K562 (cell line): ENCODE data around the gene CNTN3. TPM values are rescaled to one million over a fixed set of nuclear protein-coding genes. Genes with fewer than 3 reads are reported as not detected.

Experiments used
- ATAC-seq: fragments of 200-7000 bp; cut with Tn5 transposase; 3 replicates; pipeline ENCODE4 v1.9.1; 2020; ENCODE audit warnings: moderate library complexity
- BruUV-seq: library from RNA; stranded (reverse); fragments of 400-500 nt; replicated peaks from 2 replicates; lab custom pipeline; 2021; lab: Mats Ljungman, UMichigan
- CTCF ChIA-PET: fragments of 300-600 bp; formaldehyde crosslinking; extraction: SDS; loops from one replicate; lab custom pipeline; 2021; ENCODE audit warnings: low intra/inter-chr PET ratio; lab: Yijun Ruan, JAX
- POLR2A ChIA-PET: fragments of 300-600, 350-650 bp; sonication (Branson Sonifier 250); formaldehyde crosslinking; extraction: SDS; loops from one replicate; lab custom pipeline; 2021; ENCODE audit warnings: antibody characterized with exemption, inconsistent platforms; lab: Yijun Ruan, JAX
- DNase-seq, 4 experiments: peaks; one replicate each; pipeline versions ENCODE4 v3.0.0 to v3.0.0-alpha.2; 2011 to 2018; ENCODE audit warnings: low spot score in 3 of 4, mixed read lengths in 3 of 4; ENCODE audit errors: extremely low read depth in 1 of 4
- FAIRE-seq: peaks from 2 replicates; lab custom pipeline; 2011; peaks lifted over from hg19 to GRCh38; lab: Jason Lieb, UNC
- H2AFZ ChIP-seq: 2 replicates; pipeline ENCODE4 v1.6.0; 2011; ENCODE audit warnings: low read depth, low read length, control low read depth, inconsistent platforms
- H3K27ac ChIP-seq: fragments of 200-600 bp; 3 replicates; pipeline ENCODE4 v1.8.0; 2011; ENCODE audit warnings: low read depth, mild to moderate bottlenecking, control low read depth, inconsistent platforms, low read length, moderate library complexity, mixed read lengths; ENCODE audit errors: extremely low read depth
- H3K27me3 ChIP-seq, 2 experiments: fragments of 300-600 bp in 1 of 2; 2 replicates in 1 of 2; 3 replicates in 1 of 2; pipeline versions ENCODE4 v1.6.0 to v1.8.0; 2011; ENCODE audit warnings: inconsistent platforms in 2 of 2, low read length in 2 of 2, mild to moderate bottlenecking in 1 of 2, mixed read lengths in 1 of 2, moderate library complexity in 1 of 2; ENCODE audit not compliant: control insufficient read depth in 2 of 2, insufficient read depth in 2 of 2
- H3K36me3 ChIP-seq: fragments of 300-600 bp; 3 replicates; pipeline ENCODE4 v1.8.0; 2011; ENCODE audit warnings: mild to moderate bottlenecking, low read length, inconsistent platforms; ENCODE audit not compliant: control insufficient read depth, insufficient read depth
- H3K4me1 ChIP-seq, 2 experiments: fragments of 200-600 bp in 1 of 2; replicated peaks in 1 of 2; 2 replicates in 1 of 2; 3 replicates in 1 of 2; pipeline versions ENCODE4 v1.5.1 to v1.8.0; 2011; ENCODE audit warnings: inconsistent platforms in 2 of 2, low read length in 2 of 2, mild to moderate bottlenecking in 1 of 2, mixed read lengths in 1 of 2, moderate library complexity in 1 of 2; ENCODE audit not compliant: control insufficient read depth in 2 of 2, insufficient read depth in 2 of 2
- H3K4me2 ChIP-seq: 2 replicates; pipeline ENCODE4 v1.6.1; 2011; ENCODE audit warnings: low read length, control low read depth, inconsistent platforms, mixed read lengths; ENCODE audit not compliant: insufficient read depth
- H3K4me3 ChIP-seq: fragments of 200-600 bp; sonication (generic), shearing (Covaris generic); 2 replicates; pipeline ENCODE4 v1.5.1; 2016; ENCODE audit warnings: control low read depth, inconsistent platforms
- H3K79me2 ChIP-seq: fragments of 200-600 bp; 3 replicates; pipeline ENCODE4 v1.8.0; 2011; ENCODE audit warnings: low read length, inconsistent platforms; ENCODE audit not compliant: control insufficient read depth, insufficient read depth
- H3K9ac ChIP-seq, 2 experiments: 2 replicates each; pipeline versions ENCODE4 v1.6.0 to v1.6.1; 2011; ENCODE audit warnings: low read depth in 2 of 2, low read length in 2 of 2, control low read depth in 1 of 2, inconsistent platforms in 1 of 2, mild to moderate bottlenecking in 1 of 2, mixed read lengths in 1 of 2; ENCODE audit not compliant: insufficient read depth in 1 of 2
- H3K9me1 ChIP-seq: one replicate; pipeline ENCODE4 v1.6.0; 2011; ENCODE audit warnings: inconsistent platforms, mild to moderate bottlenecking, low read length, moderate library complexity; ENCODE audit not compliant: control insufficient read depth, insufficient read depth
- H3K9me3 ChIP-seq: replicated peaks from 2 replicates; pipeline ENCODE4 v1.5.1; 2011; ENCODE audit warnings: low read depth, low read length, inconsistent platforms; ENCODE audit not compliant: control insufficient read depth, insufficient read depth
- H4K20me1 ChIP-seq: replicated peaks from 2 replicates; pipeline ENCODE4 v1.6.1; 2011; ENCODE audit warnings: low read length, inconsistent platforms, mixed read lengths; ENCODE audit not compliant: control insufficient read depth, insufficient read depth
- BHLHE40 ChIP-seq: IDR thresholded peaks from 2 replicates; pipeline ENCODE4 v1.6.1; 2011; ENCODE audit warnings: low read length, improper control_type of control experiment
- EGR1 ChIP-seq: fragments of 450-650 bp; conservative IDR thresholded peaks from 2 replicates; pipeline ENCODE4 v1.6.1; 2017; ENCODE audit warnings: mild to moderate bottlenecking
- GATAD2A ChIP-seq: fragments of 450-650 bp; IDR thresholded peaks from 2 replicates; pipeline ENCODE4 v1.6.1; 2017
- JUND ChIP-seq, 2 experiments: IDR thresholded peaks; 2 replicates in 1 of 2; 3 replicates in 1 of 2; pipeline ENCODE4 v1.6.1; 2011; ENCODE audit warnings: borderline replicate concordance in 2 of 2, low read depth in 2 of 2, low read length in 2 of 2, improper control_type of control experiment in 1 of 2, missing biosample characterization in 1 of 2, missing genetic modification characterization in 1 of 2, missing genetic modification reagents in 1 of 2
- MEF2A ChIP-seq: IDR thresholded peaks from 2 replicates; pipeline ENCODE4 v1.6.1; 2011; ENCODE audit warnings: low read depth, mild to moderate bottlenecking, low read length, moderate library complexity; ENCODE audit not compliant: control insufficient read depth
- MTA2 ChIP-seq: fragments of 450-650 bp; IDR thresholded peaks from 2 replicates; pipeline ENCODE4 v1.6.1; 2016; ENCODE audit warnings: low read depth
- MYBL2 ChIP-seq, 2 experiments: fragments of 450-650 bp in 1 of 2; sonication (generic) in 1 of 2; formaldehyde crosslinking in 1 of 2; IDR thresholded peaks; 2 replicates each; pipeline versions ENCODE4 v1.6.1 to v1.8.1; 2017 to 2022; ENCODE audit warnings: borderline replicate concordance in 1 of 2, inconsistent platforms in 1 of 2, low read depth in 1 of 2, mild to moderate bottlenecking in 1 of 2, missing genetic modification reagents in 1 of 2, moderate library complexity in 1 of 2
- NRF1 ChIP-seq, 2 experiments: fragments of 450-650 bp; IDR thresholded peaks in 1 of 2; conservative IDR thresholded peaks in 1 of 2; 2 replicates each; pipeline ENCODE4 v1.6.1; 2014; ENCODE audit warnings: mild to moderate bottlenecking in 2 of 2
- SIN3B ChIP-seq: fragments of 450-650 bp; IDR thresholded peaks from 2 replicates; pipeline ENCODE4 v1.6.1; 2017; ENCODE audit warnings: low read depth, mild to moderate bottlenecking, moderate library complexity
- U2AF2 ChIP-seq: fragments of 200-400 bp; formaldehyde crosslinking; optimal IDR thresholded peaks from 2 replicates; pipeline ENCODE3; 2017; ENCODE audit warnings: low read depth, mild to moderate bottlenecking, low read length
- ZEB2 ChIP-seq: fragments of 450-650 bp; IDR thresholded peaks from 2 replicates; pipeline ENCODE4 v1.6.1; 2016
- ZNF766 ChIP-seq: fragments of 200-800 bp; sonication (Bioruptor generic); conservative IDR thresholded peaks from 2 replicates; pipeline ENCODE4 v1.6.1; 2016; ENCODE audit warnings: missing genetic modification characterization, missing compliant biosample characterization
- WGBS: fragments of 100-300 bp; shearing (Covaris generic); methylation state at CpG from one replicate; pipeline ENCODE4 v1.1.6; 2016; ENCODE audit warnings: low coverage, mixed read lengths; ENCODE audit not compliant: insufficient coverage; ENCODE audit errors: missing lambda C conversion rate; 5-methylcytosine and 5-hydroxymethylcytosine counted together
- in situ Hi-C: fragments of 300-500 bp; cut with MboI; formaldehyde crosslinking; loops from 4 replicates; pipeline ENCODE4 v1.15.0; 2018; ENCODE audit warnings: inconsistent platforms, mixed read lengths
- intact Hi-C: fragments of 100-400 bp; cut with micrococcal nuclease; formaldehyde crosslinking; loops from 2 replicates; pipeline ENCODE4 v1.14.2; 2022
- polyA plus RNA-seq, 8 experiments: library from polyadenylated mRNA; depleted of rRNA in 4 of 8; stranded (reverse) in 5 of 8; unstranded in 3 of 8; fragments of >200 nt; fragmentation: Nextera tagmentation in 2 of 8; fragmentation: Illumina TruSeq in 1 of 8; extraction: Ambion mirVana in 2 of 8; extraction: Trizol in 1 of 8; gene quantifications; 2 replicates each; pipeline versions ENCODE4 v1.2.1 to v1.2.3, GENCODE V29; 2011 to 2014; ENCODE audit warnings: inconsistent platforms in 1 of 8, missing spikeins in 1 of 8
- total RNA-seq, 7 experiments: library from RNA; depleted of rRNA in 6 of 7; stranded (reverse); fragments of >200 nt in 6 of 7; fragmentation: Illumina TruSeq in 2 of 7; extraction: Trizol in 2 of 7; gene quantifications; 2 replicates each; pipeline versions ENCODE4 v1.2.1 to v1.2.3, GENCODE V29; 2011 to 2021; ENCODE audit warnings: low replicate concordance in 1 of 7
- TF ChIP-seq, protein P1 (sequence below): sonication (generic); formaldehyde crosslinking; IDR thresholded peaks from 2 replicates; pipeline ENCODE4 v1.8.1; 2023; ENCODE audit warnings: mild to moderate bottlenecking, missing genetic modification reagents
- TF ChIP-seq, protein P2 (sequence below): fragments of 450-650 bp; formaldehyde crosslinking; IDR thresholded peaks from 2 replicates; pipeline ENCODE4 v1.4.0; 2020; ENCODE audit warnings: mild to moderate bottlenecking, moderate library complexity
- TF ChIP-seq, protein P3 (sequence below): fragments of 150-350 bp; IDR thresholded peaks from 2 replicates; pipeline ENCODE4 v1.6.1; 2014; ENCODE audit warnings: low read depth, mild to moderate bottlenecking, low read length, borderline replicate concordance

CNTN3 gene
- total and polyA plus RNA-seq, 9 of the 15 experiments (the other 6 are each of a cell fraction or from before 2014, with no cell fraction given), result 0.01 to 0.07 (median 0.03) TPM; not detected in 3

DNA sequence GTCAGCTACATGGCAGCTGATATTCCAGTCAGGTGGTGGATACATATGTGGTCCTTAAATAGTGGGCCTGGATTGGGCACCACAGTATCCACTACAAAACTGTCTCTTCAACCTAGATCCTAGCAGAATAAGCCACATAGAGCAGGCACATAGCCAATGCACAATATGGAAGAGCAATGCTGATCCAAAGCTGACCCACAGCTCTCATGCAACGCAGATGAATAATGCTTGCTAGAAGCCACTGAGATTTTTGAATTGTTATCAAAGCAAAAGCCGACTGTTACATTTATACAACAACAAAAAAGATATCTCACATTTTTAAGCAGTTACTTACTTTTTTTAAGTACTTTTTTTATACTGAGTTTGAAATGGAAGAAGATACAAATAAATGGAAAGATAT, 11.2 kb downstream of the CNTN3 start (continued):
- TF ChIP-seq, protein P1, sequence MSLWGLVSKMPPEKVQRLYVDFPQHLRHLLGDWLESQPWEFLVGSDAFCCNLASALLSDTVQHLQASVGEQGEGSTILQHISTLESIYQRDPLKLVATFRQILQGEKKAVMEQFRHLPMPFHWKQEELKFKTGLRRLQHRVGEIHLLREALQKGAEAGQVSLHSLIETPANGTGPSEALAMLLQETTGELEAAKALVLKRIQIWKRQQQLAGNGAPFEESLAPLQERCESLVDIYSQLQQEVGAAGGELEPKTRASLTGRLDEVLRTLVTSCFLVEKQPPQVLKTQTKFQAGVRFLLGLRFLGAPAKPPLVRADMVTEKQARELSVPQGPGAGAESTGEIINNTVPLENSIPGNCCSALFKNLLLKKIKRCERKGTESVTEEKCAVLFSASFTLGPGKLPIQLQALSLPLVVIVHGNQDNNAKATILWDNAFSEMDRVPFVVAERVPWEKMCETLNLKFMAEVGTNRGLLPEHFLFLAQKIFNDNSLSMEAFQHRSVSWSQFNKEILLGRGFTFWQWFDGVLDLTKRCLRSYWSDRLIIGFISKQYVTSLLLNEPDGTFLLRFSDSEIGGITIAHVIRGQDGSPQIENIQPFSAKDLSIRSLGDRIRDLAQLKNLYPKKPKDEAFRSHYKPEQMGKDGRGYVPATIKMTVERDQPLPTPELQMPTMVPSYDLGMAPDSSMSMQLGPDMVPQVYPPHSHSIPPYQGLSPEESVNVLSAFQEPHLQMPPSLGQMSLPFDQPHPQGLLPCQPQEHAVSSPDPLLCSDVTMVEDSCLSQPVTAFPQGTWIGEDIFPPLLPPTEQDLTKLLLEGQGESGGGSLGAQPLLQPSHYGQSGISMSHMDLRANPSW (CRISPR knock-in tag), result no peak
- TF ChIP-seq U2AF2, result no peak
- no peak for TF ChIP-seq NRF1 (conservative IDR thresholded peaks at IDR 0.05 in 1 of 2, IDR thresholded peaks at IDR 0.05 in 1 of 2)
- TF ChIP-seq MTA2, result no peak
- no peak for TF ChIP-seq SIN3B
- no peak for TF ChIP-seq ZNF766 (CRISPR knock-in tag)
- TF ChIP-seq, all 486 proteins: peak for 0

DNA sequence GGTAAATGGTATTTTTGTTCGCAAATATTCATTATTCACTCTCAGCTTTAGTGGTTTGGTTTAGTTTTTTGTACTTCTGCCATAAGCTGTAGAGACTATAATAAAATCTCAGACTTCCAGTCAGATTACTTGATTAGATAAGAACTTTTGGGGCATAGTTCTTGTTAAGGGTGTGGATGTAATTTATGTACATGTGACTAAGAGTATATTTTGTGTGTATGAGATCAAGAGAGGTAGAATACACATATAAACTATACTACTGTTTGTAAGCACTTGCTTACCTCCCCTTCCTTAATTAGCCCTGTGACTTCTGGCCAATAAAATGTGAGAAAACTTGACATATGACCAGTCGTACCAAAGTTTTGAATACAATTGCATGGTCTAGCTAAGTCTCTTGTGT, 12.0 kb downstream of the CNTN3 start:
- no peak for DNase-seq
- CTCF ChIA-PET, result no interaction called here
- TF ChIP-seq MEF2A, result no peak
- TF ChIP-seq, protein P2, sequence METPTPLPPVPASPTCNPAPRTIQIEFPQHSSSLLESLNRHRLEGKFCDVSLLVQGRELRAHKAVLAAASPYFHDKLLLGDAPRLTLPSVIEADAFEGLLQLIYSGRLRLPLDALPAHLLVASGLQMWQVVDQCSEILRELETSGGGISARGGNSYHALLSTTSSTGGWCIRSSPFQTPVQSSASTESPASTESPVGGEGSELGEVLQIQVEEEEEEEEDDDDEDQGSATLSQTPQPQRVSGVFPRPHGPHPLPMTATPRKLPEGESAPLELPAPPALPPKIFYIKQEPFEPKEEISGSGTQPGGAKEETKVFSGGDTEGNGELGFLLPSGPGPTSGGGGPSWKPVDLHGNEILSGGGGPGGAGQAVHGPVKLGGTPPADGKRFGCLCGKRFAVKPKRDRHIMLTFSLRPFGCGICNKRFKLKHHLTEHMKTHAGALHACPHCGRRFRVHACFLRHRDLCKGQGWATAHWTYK (CRISPR knock-in tag), result no peak
- no peak for TF ChIP-seq BHLHE40
- TF ChIP-seq ZEB2, result no peak
- TF ChIP-seq, protein P3, sequence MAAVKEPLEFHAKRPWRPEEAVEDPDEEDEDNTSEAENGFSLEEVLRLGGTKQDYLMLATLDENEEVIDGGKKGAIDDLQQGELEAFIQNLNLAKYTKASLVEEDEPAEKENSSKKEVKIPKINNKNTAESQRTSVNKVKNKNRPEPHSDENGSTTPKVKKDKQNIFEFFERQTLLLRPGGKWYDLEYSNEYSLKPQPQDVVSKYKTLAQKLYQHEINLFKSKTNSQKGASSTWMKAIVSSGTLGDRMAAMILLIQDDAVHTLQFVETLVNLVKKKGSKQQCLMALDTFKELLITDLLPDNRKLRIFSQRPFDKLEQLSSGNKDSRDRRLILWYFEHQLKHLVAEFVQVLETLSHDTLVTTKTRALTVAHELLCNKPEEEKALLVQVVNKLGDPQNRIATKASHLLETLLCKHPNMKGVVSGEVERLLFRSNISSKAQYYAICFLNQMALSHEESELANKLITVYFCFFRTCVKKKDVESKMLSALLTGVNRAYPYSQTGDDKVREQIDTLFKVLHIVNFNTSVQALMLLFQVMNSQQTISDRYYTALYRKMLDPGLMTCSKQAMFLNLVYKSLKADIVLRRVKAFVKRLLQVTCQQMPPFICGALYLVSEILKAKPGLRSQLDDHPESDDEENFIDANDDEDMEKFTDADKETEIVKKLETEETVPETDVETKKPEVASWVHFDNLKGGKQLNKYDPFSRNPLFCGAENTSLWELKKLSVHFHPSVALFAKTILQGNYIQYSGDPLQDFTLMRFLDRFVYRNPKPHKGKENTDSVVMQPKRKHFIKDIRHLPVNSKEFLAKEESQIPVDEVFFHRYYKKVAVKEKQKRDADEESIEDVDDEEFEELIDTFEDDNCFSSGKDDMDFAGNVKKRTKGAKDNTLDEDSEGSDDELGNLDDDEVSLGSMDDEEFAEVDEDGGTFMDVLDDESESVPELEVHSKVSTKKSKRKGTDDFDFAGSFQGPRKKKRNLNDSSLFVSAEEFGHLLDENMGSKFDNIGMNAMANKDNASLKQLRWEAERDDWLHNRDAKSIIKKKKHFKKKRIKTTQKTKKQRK, result no peak
- TF ChIP-seq JUND (IDR thresholded peaks at IDR 0.05; ENCODE audit: borderline replicate concordance, low read depth, low read length), result no peak
- TF ChIP-seq JUND (tag; IDR thresholded peaks at IDR 0.05; ENCODE audit: borderline replicate concordance, low read depth, low read length), result no peak
- TF ChIP-seq MYBL2 (IDR thresholded peaks at IDR 0.05; ENCODE audit: low read depth), result no peak
- no peak for TF ChIP-seq MYBL2 (CRISPR knock-in tag; IDR thresholded peaks at IDR 0.05; ENCODE audit: borderline replicate concordance)
- no peak for TF ChIP-seq SIN3B
- no peak for TF ChIP-seq GATAD2A
- TF ChIP-seq EGR1, result no peak

More for the DNA sequence above, 12.0 kb downstream of the CNTN3 start:
- H3K36me3 ChIP-seq, result no peaks in the 10 kb centered on the region
- no peak overlapping the region for H3K4me3 ChIP-seq
- 7% methylated on average over 2 of the region's 2 CpGs for WGBS
- POLR2A ChIA-PET, result no interaction called here
- H4K20me1 ChIP-seq, result no peaks in the 10 kb centered on the region
- H3K4me2 ChIP-seq, result no peak overlapping the region
- no TSS peak for BruUV-seq
- H3K27me3 ChIP-seq, result no peaks in the 10 kb centered on the region
- no peak overlapping the region for H2AFZ ChIP-seq
- H3K9me1 ChIP-seq, result no peaks in the 10 kb centered on the region
- H3K79me2 ChIP-seq, result no peaks in the 10 kb centered on the region
- intact Hi-C loops, result no loop called here
- no peak for ATAC-seq
- no peaks in the 10 kb centered on the region for H3K4me1 ChIP-seq
- H3K27ac ChIP-seq, result no peak overlapping the region
- no peak for FAIRE-seq
- H3K9ac ChIP-seq, result no peak overlapping the region
- no peaks in the 10 kb centered on the region for H3K9me3 ChIP-seq
- in situ Hi-C loops, result no loop called here
